CMK (cell line): ENCODE results near the gene UGT1A9.

ENCODE experiments used
- DNase-seq: peaks from one replicate; pipeline ENCODE4 v3.0.0-alpha.2; 2010; ENCODE audit warnings: low read depth

Gene UGT1A9

GRCh38 chr2:233798335-233799086 is 126.8 kb downstream of the UGT1A9 start:
- no peak for DNase-seq

GRCh38 chr2:233799087-233799665 is 127.5 kb downstream of the UGT1A9 start:
- DNase-seq = no peak

- no peak for DNase-seq
Measured at GRCh38 chr2:233799716-233800115, 128.0 kb downstream of the UGT1A9 start.

DNA sequence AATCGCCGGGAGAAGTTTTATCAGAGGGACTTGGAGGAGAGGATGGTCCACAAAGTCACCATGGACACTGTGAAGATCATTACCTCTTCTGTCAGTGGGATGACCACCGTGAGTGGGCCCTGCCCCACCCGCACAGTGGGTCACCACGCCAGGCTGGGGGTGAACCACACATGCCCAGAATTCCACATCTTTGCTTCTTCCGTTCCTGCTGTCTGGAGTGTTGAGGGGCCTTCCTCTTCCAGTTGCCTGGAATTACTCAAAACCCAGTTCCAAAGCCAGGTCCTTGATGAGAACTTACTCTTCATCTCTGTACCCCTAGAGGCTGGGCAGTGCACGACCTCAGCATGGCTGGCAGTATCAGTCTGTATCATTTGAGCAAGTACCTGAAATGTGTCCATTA is 128.5 kb downstream of the UGT1A9 start:
- DNase-seq = no peak

DNA sequence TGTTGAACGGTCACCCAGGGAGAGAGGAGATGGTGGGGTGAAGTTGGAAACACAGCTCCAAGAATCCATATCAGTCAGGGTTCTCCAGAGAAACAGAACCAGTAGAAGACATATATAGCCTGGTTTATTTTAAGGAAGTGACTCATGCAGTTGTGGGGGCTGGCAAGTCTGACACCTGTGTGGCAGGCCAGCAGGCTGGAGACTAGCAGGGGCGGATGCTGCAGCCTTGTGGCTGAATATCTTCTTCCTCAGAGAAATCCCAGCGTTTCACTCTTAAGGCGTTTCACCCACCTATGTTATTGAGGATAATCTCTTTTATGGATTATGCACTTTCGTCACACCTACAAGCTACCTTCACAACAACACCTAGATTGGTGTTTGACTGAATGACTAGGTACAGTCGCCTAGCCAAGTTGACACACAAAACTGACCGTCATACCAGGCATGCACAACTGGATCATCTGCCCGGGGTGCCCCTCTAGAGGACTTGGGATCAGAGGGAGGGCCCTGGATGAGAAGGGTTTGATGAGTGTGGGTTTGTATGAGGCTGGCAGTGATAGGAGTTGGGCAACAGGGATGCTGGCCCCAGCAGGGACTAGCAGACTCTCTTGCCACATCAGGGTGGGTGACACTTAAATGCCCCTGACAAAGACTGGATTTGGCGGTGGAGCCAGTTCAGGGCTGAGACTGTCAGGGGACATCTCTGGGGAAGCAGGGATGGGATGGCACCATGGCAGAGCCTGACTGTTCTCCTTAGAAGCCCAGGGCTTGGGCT is 129.8 kb downstream of the UGT1A9 start:
- no peak for DNase-seq

DNA sequence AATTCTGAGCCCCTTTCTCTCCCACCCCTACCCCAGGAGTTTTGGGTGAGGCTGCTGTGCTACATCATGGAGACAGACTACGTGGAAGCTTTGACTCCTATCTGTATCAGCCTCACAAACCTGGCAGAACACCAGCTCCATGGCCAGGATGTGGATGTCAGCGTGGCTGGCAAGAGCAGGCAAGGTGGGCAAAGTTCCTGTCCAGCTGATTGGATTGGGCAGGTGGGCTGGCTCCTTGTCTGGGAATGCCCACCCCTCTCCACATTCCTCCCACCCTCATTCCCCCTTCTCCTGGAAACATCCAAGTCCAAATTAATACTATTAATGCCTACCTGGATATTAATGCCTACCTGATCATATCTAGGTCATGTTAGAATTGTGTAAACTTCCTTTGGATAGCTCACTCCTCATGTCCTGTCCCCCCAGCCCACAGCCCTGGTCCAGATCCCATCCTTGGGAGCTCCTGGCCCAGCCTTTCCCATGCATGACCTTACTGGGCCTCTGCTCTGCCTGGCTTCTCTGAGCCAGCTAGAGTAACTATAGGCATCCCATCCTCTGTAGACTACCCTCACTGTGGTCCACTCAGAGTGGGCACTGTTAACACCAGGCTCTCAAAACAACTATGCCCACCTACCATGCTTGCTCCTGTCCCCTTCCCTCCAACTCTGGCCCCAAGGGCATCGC is 130.6 kb downstream of the UGT1A9 start:
- no peak for DNase-seq

DNA sequence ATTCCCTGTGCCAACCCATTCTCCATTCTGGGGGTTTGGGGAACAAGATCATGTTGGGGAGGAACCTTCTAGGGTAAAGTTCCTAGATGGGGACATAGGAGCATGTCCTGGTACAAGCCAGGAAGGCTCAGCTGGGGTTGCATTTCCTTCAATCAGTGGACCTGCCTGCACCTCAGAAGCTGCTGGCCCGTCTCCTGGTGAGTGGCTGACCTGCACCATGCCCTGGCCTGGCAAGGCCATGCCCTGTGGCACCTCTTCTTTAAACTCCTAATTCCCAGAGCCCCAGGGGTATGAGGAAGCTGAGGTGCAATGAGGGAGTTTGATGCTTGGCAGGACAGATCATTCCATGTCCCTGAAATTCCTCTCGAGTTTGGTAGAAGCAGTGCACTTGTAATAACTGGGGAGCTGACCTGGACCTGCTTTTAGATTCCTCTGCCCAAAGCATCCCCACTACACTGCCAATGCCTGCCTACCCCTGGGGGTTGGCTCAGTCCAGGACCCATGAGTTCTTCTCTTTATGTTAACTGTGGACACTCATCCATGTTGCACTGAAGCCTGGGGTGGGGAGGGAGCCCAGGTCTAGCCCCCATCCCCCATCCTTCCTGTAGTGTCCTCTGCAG is 131.7 kb downstream of the UGT1A9 start:
- no peak for DNase-seq

GRCh38 chr2:233803994-233804393 is 132.3 kb downstream of the UGT1A9 start:
- DNase-seq = no peak

DNA sequence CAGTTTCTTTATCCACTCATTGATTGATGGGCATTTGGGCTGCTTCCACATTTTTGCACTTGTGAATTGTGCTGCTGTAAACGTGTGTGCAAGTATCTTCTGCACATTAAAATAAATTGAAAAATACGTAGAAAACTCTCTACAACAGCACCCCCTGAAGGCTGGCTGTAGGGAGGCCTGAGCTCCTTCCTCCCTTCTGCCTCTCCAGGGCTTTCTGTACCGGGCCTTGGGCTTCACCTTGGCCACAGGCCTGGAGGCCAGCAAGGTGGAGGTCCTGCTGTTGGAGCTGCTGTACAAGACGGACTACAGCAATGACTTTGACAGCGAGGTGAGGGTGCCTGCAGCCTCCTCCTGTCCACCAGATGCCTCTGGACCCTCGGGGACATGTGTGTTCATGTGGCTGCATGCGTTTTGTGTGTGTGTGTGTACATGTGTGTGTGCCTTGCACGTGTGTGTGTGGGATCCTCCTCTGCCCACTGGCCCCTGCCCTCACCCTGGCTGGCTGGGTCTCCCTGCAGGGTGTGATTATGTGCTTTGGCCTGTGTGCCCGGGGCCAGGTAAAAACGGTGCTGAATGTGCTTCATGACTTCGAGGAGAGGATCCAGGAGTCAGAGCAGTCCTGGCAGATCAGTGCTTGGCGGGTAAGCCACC is 135.6 kb downstream of the UGT1A9 start:
- DNase-seq = no peak

DNA sequence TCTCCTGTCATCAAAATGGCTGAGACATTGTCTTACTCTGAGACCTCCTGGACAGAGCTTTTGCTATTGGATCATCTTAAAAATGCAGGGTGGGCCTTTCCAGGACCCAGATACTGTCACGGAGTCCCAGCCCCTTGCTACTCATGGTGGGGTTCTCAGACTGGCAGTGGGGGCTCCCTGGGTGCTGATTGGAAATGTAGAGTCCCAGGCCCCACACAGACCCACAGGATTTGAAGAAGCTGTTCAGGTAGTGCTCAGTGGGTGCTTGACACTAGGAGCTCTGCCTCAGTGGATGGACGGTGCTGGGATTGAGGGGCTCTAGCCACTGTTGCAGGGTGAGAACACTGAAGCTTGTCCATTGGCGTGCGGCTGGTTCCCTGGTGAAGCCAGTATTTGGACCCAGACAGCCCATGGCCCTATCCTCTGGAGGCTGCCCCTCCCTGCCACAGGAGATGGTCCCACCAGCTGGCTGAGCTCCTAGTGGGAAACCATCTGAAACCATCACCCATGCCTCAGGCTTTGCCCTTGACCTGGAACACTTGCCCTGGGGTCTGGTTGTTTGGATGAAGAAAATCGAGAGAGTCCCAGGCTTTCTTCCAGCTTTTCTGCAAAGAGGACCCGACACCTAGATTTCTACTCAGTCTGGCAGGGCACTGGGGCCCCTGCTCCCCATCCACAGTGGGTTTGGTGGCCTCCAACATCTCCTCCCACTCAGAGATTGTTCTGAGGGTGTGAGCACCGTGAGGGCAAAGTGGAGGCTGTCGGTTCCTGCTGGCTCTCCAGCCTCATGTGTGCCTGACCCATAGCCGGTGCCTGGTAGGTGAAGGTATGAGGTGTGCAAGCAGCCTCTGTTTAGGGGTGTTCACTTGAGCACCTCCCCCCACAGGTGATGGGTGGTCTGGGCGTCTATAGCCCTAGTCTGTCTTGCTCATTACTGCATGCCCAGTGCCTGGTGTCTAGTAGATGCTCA is 136.6 kb downstream of the UGT1A9 start:
- DNase-seq = no peak

DNA sequence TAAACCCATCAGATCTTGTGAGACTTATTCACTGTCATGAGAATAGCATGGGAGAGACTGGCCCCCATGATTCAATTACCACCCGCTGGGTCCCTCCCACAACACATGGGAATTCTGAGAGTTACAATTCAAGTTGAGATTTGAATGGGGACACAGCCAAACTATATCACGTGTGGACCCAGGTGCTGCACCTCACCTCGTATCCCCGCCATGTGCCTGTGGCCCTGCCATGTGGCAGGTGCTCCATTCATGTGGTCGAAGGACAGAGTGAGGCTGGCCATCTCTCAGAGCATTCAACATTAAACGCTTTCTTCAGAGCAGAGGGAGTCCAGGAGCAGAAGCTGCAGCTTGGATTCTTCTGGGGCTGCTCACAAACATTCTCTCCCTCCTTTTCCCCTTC is 138.7 kb downstream of the UGT1A9 start:
- DNase-seq = no peak

- DNase-seq = no peak
Measured at GRCh38 chr2:233811087-233811486, 139.4 kb downstream of the UGT1A9 start.

- DNase-seq = no peak
Measured at GRCh38 chr2:233811732-233812131, 140.0 kb downstream of the UGT1A9 start.

DNA sequence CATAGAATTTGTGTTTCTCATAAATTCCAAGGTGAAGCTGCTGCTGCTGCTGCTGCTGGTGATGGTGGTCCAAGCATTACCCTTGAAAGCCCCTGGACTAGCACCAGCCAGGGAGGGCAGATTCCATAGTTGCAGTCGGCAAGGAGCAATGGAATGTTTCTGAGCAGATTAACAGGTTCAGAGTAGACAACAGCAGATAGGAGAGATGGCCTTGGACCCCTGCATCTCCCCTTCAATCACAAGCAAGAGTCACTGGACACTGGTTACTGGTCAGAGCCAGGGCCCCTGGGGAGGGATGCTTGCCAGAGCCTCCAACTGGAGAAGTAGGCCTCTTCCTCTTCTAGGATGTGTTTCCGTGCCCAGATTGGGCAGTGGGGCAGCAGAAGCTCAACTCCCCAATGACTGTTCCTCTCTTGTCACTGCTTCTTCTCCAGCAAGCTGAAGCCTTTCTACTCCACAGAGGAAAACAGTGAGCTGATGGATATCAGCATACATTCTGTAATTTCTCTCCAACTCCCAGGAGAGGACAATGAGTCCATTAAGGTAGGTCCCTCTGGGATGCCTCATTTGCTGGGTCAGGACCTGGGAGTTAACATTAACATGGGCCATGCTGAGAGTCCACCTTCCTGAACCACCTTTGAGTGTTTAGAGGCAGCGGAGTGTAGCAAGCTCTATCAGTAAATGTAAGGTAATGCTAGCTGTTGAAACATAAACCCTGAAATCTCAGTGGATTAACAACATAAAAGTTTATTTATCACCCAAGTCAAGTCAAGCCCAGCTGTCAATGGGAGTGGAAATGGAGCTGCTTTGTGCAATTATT is 141.7 kb downstream of the UGT1A9 start:
- no peak for DNase-seq

- no peak for DNase-seq
Measured at GRCh38 chr2:233814056-233814835, 142.5 kb downstream of the UGT1A9 start.

- no peak for DNase-seq
Measured at GRCh38 chr2:233815861-233816260, 144.2 kb downstream of the UGT1A9 start.

DNA sequence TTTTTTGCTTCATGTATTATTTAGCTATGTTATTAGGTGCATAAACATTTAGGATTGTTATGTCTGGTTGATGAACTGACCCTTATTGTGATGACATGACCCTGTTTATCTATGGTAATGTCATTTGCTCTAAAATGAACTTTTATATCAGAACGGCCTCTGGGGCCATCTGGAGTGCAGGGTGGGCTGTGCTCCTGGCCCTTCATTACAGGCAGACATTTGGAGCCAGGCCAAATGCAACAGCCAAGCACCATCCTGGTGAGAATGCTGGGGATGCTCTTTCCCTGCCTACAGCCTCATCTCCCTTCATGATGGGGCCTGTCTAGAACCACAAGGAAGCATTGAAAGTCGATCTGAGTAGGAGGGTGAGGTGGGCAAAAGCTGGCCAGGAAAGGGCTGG is 144.6 kb downstream of the UGT1A9 start:
- no peak for DNase-seq

GRCh38 chr2:233816771-233817170 is 145.1 kb downstream of the UGT1A9 start:
- DNase-seq = no peak
